ENCODE data around the gene ADD3.
A peak's percentile ranks its signal among the peaks of the same experiment; 100 is the strongest.

ADD3 gene

GRCh38 chr10:109996766-109997171 is 11.0 kb upstream of the ADD3 start:
- peak overlapping the region; percentile 69 for H3K27ac ChIP-seq

GRCh38 chr10:109997233-109997632 is 10.6 kb upstream of the ADD3 start:
- no peak for TF ChIP-seq CTCF (IDR thresholded peaks at IDR 0.05)
- H3K27ac ChIP-seq = peak overlapping the region; percentile 69

More at GRCh38 chr10:109996766-109997171, 11.0 kb upstream of the ADD3 start:
- TF ChIP-seq ZFX (IDR thresholded peaks at IDR 0.05; ENCODE audit: borderline replicate concordance) = no peak
- no peak for TF ChIP-seq CTCF (IDR thresholded peaks at IDR 0.05)

GRCh38 chr10:109998513-109998912 is 9.3 kb upstream of the ADD3 start:
- no peak overlapping the region for H3K27ac ChIP-seq
- TF ChIP-seq ZFX (IDR thresholded peaks at IDR 0.05; ENCODE audit: borderline replicate concordance) (no peak), CTCF (IDR thresholded peaks at IDR 0.05) (no peak)

- H3K27ac ChIP-seq = peak overlapping the region; percentile 75
- TF ChIP-seq ZFX (IDR thresholded peaks at IDR 0.05; ENCODE audit: borderline replicate concordance) (no peak), CTCF (IDR thresholded peaks at IDR 0.05) (no peak)
Observed at GRCh38 chr10:110002801-110003523, 4.8 kb upstream of the ADD3 start.

GRCh38 chr10:110003524-110003885 is 4.3 kb upstream of the ADD3 start:
- peak overlapping the region; percentile 75 for H3K27ac ChIP-seq
- TF ChIP-seq CTCF (IDR thresholded peaks at IDR 0.05) (no peak), ZFX (IDR thresholded peaks at IDR 0.05; ENCODE audit: borderline replicate concordance) (no peak)

GRCh38 chr10:110005719-110006118 is 2.1 kb upstream of the ADD3 start:
- H3K27ac ChIP-seq = peak overlapping the region; percentile 79
- TF ChIP-seq ZFX (IDR thresholded peaks at IDR 0.05; ENCODE audit: borderline replicate concordance) (no peak), CTCF (IDR thresholded peaks at IDR 0.05) (no peak)

GRCh38 chr10:110006358-110007160 is 1.2 kb upstream of the ADD3 start:
- no peak for TF ChIP-seq CTCF (IDR thresholded peaks at IDR 0.05)
- no peak for TF ChIP-seq ZFX (IDR thresholded peaks at IDR 0.05; ENCODE audit: borderline replicate concordance)
- peak overlapping the region; percentile 79 for H3K27ac ChIP-seq
